ENCODE measurements around the gene LFNG.

Gene LFNG

GRCh38 chr7:2487586-2488271 is 31.8 kb upstream of the LFNG start:
- no peak for DNase-seq

GRCh38 chr7:2488272-2488645 is 31.3 kb upstream of the LFNG start:
- DNase-seq: no peak

- DNase-seq: no peak
These were observed 30.9 kb upstream of the LFNG start for GRCh38 chr7:2488681-2489080.

- DNase-seq: no peak
These were observed 29.4 kb upstream of the LFNG start for GRCh38 chr7:2490181-2490651.

GRCh38 chr7:2492038-2492437 is 27.5 kb upstream of the LFNG start:
- DNase-seq: no peak

GRCh38 chr7:2493205-2494164 is 26.1 kb upstream of the LFNG start:
- DNase-seq: no peak

GRCh38 chr7:2494191-2495130 is 25.1 kb upstream of the LFNG start:
- DNase-seq: no peak

- DNase-seq: no peak
These were observed 23.9 kb upstream of the LFNG start for GRCh38 chr7:2495418-2496299.

- DNase-seq: no peak
These were observed 23.2 kb upstream of the LFNG start for GRCh38 chr7:2496375-2496774.

GRCh38 chr7:2497065-2497464 is 22.5 kb upstream of the LFNG start:
- no peak for DNase-seq

- DNase-seq: no peak
These were observed 21.9 kb upstream of the LFNG start for GRCh38 chr7:2497500-2498336.

- no peak for DNase-seq
These were observed 20.9 kb upstream of the LFNG start for GRCh38 chr7:2498708-2499107.

GRCh38 chr7:2499181-2499580 is 20.4 kb upstream of the LFNG start:
- DNase-seq: no peak

GRCh38 chr7:2499719-2500430 is 19.7 kb upstream of the LFNG start:
- no peak for DNase-seq

GRCh38 chr7:2500701-2501100 is 18.9 kb upstream of the LFNG start:
- DNase-seq: no peak

- DNase-seq: no peak
These were observed 17.5 kb upstream of the LFNG start for GRCh38 chr7:2501947-2502646.

GRCh38 chr7:2502647-2502966 is 17.0 kb upstream of the LFNG start:
- no peak for DNase-seq

- no peak for DNase-seq
These were observed 16.3 kb upstream of the LFNG start for GRCh38 chr7:2503056-2503941.

Data from NCI-H2029 (cell line).